NCI-H1048 (cell line): ENCODE measurements around the gene ZCCHC2.

Source experiments
- DNase-seq: peaks from one replicate; lab custom pipeline; 2025; lab: John Stamatoyannopoulos, UW

ZCCHC2 gene

GRCh38 chr18:62578980-62579511, 56.2 kb downstream of the ZCCHC2 start:
- no peak for DNase-seq

GRCh38 chr18:62583376-62583775, 60.6 kb downstream of the ZCCHC2 start:
- no peak for DNase-seq

- DNase-seq = peak; percentile 83
Observed at GRCh38 chr18:62584241-62585120, 61.7 kb downstream of the ZCCHC2 start.

GRCh38 chr18:62585274-62586150, 62.7 kb downstream of the ZCCHC2 start:
- no peak for DNase-seq

GRCh38 chr18:62586151-62586774, 63.4 kb downstream of the ZCCHC2 start:
- DNase-seq = no peak

GRCh38 chr18:62586781-62587487, 64.1 kb downstream of the ZCCHC2 start:
- DNase-seq = no peak

GRCh38 chr18:62587689-62588088, 64.9 kb downstream of the ZCCHC2 start:
- DNase-seq = no peak

- DNase-seq = no peak
Observed at GRCh38 chr18:62588217-62588616, 65.4 kb downstream of the ZCCHC2 start.

- DNase-seq = no peak
Observed at GRCh38 chr18:62590799-62591590, 68.2 kb downstream of the ZCCHC2 start.

- no peak for DNase-seq
Observed at GRCh38 chr18:62596145-62597005, 73.5 kb downstream of the ZCCHC2 start.

GRCh38 chr18:62601871-62602270, 79.0 kb downstream of the ZCCHC2 start:
- no peak for DNase-seq

GRCh38 chr18:62602706-62603105, 79.9 kb downstream of the ZCCHC2 start:
- no peak for DNase-seq

- DNase-seq = no peak
Observed at GRCh38 chr18:62603211-62603610, 80.4 kb downstream of the ZCCHC2 start.

GRCh38 chr18:62603979-62604378, 81.2 kb downstream of the ZCCHC2 start:
- DNase-seq = no peak

GRCh38 chr18:62605685-62606084, 82.9 kb downstream of the ZCCHC2 start:
- DNase-seq = no peak

GRCh38 chr18:62606106-62606505, 83.3 kb downstream of the ZCCHC2 start:
- no peak for DNase-seq

GRCh38 chr18:62607302-62607701, 84.5 kb downstream of the ZCCHC2 start:
- no peak for DNase-seq

GRCh38 chr18:62607708-62608428, 85.0 kb downstream of the ZCCHC2 start:
- no peak for DNase-seq

- no peak for DNase-seq
Observed at GRCh38 chr18:62609764-62610163, 86.9 kb downstream of the ZCCHC2 start.
